Measurements from ENCODE around the gene UPP2.

UPP2 gene

GRCh38 chr2:158112992-158113391 lies 11.3 kb downstream of the UPP2 start:
- DNase-seq, result peak; percentile 77

- DNase-seq, result no peak
Observed at GRCh38 chr2:158113741-158114295, 12.1 kb downstream of the UPP2 start.

- DNase-seq, result no peak
Observed at GRCh38 chr2:158114516-158114915, 12.8 kb downstream of the UPP2 start.

- no peak for DNase-seq
Observed at GRCh38 chr2:158115202-158115767, 13.6 kb downstream of the UPP2 start.

- DNase-seq, result no peak
Observed at GRCh38 chr2:158116936-158117335, 15.3 kb downstream of the UPP2 start.

- no peak for DNase-seq
Observed at GRCh38 chr2:158120102-158120501, 18.4 kb downstream of the UPP2 start.

GRCh38 chr2:158120664-158121641 lies 19.3 kb downstream of the UPP2 start:
- no peak for DNase-seq

GRCh38 chr2:158124896-158125295 lies 23.2 kb downstream of the UPP2 start:
- no peak for DNase-seq

- no peak for DNase-seq
Observed at GRCh38 chr2:158125756-158126498, 24.3 kb downstream of the UPP2 start.

GRCh38 chr2:158127380-158127804 lies 25.7 kb downstream of the UPP2 start:
- no peak for DNase-seq

- peak; percentile 4 for DNase-seq
Observed at GRCh38 chr2:158128168-158128973, 26.7 kb downstream of the UPP2 start.

- no peak for DNase-seq
Observed at GRCh38 chr2:158129037-158129436, 27.4 kb downstream of the UPP2 start.

GRCh38 chr2:158130832-158131473 lies 29.3 kb downstream of the UPP2 start:
- DNase-seq, result peak; percentile 5

GRCh38 chr2:158131483-158131912 lies 29.8 kb downstream of the UPP2 start:
- no peak for DNase-seq

GRCh38 chr2:158131919-158132566 lies 30.4 kb downstream of the UPP2 start:
- no peak for DNase-seq

GRCh38 chr2:158134055-158134454 lies 32.4 kb downstream of the UPP2 start:
- DNase-seq, result no peak

- DNase-seq, result no peak
Observed at GRCh38 chr2:158134655-158135054, 33.0 kb downstream of the UPP2 start.

GRCh38 chr2:158135096-158135495 lies 33.4 kb downstream of the UPP2 start:
- DNase-seq, result no peak

GRCh38 chr2:158138255-158138654 lies 36.6 kb downstream of the UPP2 start:
- DNase-seq, result no peak

GRCh38 chr2:158140201-158140600 lies 38.5 kb downstream of the UPP2 start:
- DNase-seq, result no peak

- DNase-seq, result peak; percentile 23
Observed at GRCh38 chr2:158142165-158142564, 40.5 kb downstream of the UPP2 start.
